Mesenteric fat pad (tissue), 1 donor: ENCODE measurements around the gene VPS37C. TPM values are rescaled to one million over a fixed set of nuclear protein-coding genes. Genes with fewer than 3 reads are reported as not detected.
"Not testable (repeated sequence)": the region's sequence is repeated elsewhere in the genome, so short reads cannot be mapped to it uniquely, and the experiment has no call there.

Experiments
- DNase-seq: peaks from one replicate; pipeline ENCODE4 v3.0.0-alpha.2; 2020; ENCODE audit warnings: low spot score
- long read RNA-seq: library from polyadenylated mRNA; unstranded; transcript quantifications from one replicate; pipeline ENCODE4 v2.0.0, GENCODE V29; 2020
- total RNA-seq: library from RNA; stranded (reverse); fragmentation: NEBNext Ultra II Directional; extraction: Animal tissue kit (Norgen Biotek cat#: 25700); gene quantifications from one replicate; pipeline ENCODE4 v1.2.1, GENCODE V29; 2021
- donor health status: DM: yes; HTN: yes; CAD: no.

The VPS37C gene
- total RNA-seq, result 21.5 TPM
- long read RNA-seq, transcript VPS37C-201 (5 exons, 2,865 nt), result major isoform, 5 of 22 reads
- long read RNA-seq, partial matches to known transcripts, result 0 of 22 reads
- long read RNA-seq, other reads (novel, unspliced or antisense), result 17 of 22 reads

- peak; percentile 98 for DNase-seq
Measured at GRCh38 chr11:61161190-61162091, at the start of gene VPS37C. TSS of gene VPS37C (minus strand) at chr11:61161426. CDS start at chr11:61138829, 22,597 bp downstream.

DNA sequence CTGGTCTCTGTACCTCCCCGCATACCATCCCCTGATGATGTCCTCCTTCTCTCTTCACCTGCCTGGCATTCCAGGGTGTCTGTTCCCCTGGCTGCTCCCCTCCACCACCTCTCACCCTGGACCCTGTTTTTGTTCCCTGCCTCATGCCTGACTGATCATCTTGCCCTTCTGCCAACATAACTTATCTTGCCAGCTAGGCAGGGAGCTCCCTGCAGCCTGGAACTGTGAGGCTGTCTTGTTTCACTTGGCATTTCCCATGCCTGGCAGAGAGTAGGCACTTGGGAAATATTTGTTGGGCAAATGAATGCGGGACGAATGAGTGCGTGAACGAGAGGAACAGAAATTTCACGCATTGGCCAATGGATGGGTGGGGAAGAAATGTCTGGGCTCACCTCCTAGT is 49.4 kb upstream of the VPS37C start:
- DNase-seq, result not testable (repeated sequence)

GRCh38 chr11:61207636-61208310 is 46.5 kb upstream of the VPS37C start:
- not testable (repeated sequence) for DNase-seq

DNA sequence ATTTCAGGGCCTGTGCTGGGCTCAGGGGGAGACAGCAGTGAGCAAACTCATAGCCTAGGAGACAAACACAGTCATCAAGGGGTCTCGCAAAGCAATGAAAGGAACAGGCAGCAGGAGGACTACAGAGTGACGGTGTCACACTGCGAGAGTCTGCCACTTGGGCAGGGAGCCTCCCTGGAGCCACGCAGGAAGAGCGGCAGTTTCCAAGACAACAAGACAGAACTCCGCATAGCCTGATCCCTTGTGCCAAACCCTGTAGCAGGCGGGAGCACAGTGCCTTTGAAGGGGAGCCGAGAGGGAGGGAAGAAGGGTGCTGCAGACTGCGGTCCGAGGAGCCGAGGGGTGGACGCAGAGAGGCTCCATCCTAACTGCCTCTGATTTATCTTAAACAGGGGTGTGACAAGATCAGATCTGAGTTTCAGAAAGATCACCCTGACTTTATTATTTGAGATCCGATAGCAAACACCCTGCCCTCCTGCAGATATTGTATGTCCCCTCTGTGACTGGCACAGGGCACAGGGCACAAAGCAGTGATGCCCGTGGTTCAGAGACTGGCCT is 43.4 kb upstream of the VPS37C start:
- peak; percentile 91 for DNase-seq

GRCh38 chr11:61203873-61204272 is 42.6 kb upstream of the VPS37C start:
- peak; percentile 11 for DNase-seq

- DNase-seq, result peak; percentile 86
Measured at GRCh38 chr11:61202950-61203746, 41.9 kb upstream of the VPS37C start, which contains the start of gene PGA3. TSS of gene PGA3 (plus strand) at chr11:61203515. CDS start at chr11:61203565, 50 bp downstream.

DNA sequence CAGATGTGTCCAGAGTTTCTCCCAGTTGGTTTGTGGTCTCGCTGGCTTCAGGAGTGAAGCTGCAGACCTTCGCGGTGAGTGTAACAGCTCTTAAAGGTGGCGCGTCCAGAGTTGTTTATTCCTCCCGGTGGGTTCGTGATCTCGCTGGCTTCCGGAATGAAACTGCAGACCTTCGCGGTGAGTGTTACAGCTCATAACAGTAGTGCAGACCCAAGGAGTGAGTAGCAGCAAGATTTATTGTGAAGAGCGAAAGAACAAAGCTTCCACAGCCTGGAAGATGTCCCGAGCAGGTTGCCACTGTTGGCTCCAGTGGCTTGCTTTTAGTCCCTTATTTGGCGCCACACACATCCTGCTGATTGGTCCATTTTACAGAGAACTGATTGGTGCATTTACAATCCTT is 40.2 kb upstream of the VPS37C start:
- DNase-seq, result peak; percentile 74

DNA sequence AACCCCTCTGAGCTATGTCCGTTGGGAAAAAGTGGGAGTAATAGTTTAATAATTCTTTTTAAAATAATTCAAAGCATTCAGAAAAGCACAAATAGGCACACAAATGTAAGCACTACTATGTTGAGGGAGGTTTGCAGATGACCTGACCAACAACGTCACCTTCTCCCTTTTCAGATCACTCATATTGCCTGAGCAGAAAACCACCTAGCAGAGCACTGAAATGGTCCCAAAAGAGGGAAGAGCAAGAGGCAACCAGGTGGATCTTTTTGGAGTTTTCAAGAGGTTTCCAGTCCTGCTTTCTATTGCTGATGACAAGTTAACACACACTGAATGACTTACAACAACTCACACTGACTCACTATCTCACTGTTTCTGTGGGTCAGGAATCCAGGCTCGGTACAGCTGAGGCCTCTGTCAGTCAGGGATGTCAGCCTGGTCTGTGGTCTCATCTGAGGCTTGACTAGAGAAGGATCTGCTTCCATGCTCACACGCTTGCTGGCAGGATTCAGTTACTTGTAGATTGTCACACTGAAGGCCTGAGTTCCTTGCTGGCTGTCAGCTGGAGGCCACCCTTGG is 37.8 kb upstream of the VPS37C start:
- peak; percentile 49 for DNase-seq

DNA sequence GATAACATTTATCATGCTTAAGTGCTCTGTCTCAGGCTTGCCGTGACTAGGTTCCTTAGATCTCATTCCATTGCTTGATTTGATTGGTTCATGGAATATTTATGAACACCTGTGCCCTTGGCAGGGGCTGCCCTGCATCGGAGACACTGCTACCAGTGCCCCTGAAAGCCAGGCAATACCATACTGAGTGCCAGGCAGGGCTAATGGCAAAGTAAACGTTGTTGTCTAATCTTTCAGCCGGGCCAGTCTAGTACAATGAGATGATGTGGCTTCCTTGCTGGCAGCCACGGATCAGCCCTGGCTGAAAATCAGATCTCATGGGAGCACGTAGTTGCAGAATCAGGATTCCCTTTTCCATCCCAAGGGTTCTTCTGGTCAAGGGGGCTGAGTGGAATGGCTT is 37.1 kb upstream of the VPS37C start:
- DNase-seq, result peak; percentile 72

DNA sequence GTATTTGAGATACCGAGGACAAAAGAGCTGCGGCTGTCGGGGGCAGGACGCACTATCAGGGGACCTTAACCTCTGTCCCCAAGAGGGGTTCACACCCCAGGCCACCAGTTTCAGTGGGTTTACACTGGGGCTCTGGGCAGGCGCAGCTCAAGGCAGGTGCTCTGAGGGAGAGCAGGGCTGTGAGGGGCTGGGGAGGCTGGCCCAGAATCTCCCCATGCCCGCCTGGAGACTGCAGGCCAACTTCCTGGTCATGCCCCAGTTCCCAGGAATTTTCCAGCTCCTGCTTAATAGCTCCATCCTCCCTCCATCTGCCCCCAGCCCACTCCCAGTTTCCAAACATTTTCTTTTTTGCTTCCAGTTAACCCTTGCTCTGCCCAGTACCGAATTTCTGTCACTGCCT is 34.5 kb upstream of the VPS37C start:
- peak; percentile 45 for DNase-seq

- DNase-seq, result no peak
Measured at GRCh38 chr11:61194981-61195695, 33.9 kb upstream of the VPS37C start.

- DNase-seq, result peak; percentile 30
Measured at GRCh38 chr11:61194169-61194671, 33.0 kb upstream of the VPS37C start.

DNA sequence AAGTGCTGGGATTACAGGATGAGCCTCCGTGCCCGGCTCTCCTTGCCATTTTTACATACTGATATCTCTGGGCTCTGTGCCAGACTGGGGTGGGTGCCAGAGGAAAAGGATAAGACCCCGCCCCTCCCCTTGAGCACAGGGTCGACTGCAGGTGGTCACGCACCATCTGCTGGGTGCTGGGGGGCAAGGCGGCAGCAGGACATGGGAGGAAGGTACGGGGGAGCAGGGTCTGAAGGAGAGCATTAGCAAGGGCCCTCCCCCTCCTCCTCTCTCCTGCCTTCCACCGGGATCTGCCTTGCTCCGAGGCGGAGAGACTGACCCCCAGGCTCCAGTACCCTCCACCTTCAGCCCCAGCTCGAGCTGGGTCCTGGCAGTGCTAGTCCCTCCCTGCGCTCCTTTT is 32.4 kb upstream of the VPS37C start:
- peak; percentile 49 for DNase-seq

DNA sequence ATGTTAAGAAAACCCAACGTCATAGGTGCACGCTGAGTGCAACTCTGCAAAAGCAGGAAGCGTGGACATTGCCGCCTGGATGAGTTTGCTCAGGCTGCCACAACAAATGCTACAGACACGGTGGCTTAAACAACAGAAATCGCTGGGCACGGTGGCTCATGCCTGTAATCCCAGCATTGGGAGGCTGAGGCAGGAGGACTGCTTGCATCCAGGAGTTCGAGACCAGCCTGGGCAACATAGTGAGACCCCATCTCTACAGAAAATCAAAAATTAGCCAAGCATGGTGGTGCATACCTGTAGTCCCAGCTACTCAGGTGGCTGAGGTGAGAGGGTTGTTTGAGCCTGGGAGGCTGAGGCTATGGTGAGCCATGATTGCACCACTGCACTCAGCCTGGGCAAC is 28.7 kb upstream of the VPS37C start:
- DNase-seq, result peak; percentile 33

DNA sequence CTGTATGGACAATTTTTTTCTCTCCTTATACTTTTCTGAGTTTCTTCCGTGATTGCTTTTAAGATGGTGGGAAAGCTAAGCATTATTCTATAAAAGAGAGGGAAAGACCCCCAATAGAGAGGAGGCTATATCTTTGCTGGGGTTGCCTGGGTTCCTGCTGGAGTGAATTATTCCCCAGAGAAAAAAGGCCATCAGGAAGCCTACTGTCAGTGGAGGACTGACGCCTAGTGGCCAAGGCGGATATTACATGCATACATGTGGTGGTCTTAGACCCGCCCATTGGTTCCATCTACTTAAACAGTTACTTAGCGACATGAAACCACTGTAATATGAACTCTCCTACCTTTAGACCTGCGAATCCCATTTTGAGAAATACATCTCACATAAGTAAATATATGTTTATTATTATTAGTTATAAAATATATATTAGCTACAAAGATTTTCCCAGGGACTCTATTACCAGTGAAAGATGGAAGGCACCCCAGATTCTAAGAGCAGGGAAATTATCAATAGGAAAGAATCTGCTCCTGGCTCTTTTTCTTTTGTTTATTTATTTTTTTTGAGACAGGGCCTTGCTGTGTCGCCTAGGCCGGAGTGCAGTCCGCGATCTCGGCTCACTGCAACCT is 26.4 kb upstream of the VPS37C start:
- DNase-seq, result peak; percentile 78

DNA sequence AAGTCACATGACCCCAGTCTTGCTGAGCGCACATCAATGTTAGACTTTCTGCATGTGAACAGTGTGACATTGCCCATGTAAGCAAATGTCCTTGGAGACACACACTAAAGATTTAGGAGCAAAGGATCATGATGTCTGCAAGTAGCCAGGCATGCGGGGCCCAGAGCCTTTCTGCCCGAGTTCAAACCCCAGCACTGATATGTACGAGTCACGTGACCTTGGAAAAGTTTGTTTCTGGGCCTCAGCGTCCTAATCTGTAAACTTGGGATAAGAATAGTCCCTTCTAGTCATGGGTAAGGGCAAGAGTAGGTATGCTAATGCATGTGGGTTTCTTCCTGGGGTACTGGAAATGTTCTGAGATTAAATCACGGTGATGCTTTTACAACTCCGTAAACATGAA is 25.3 kb upstream of the VPS37C start:
- peak; percentile 12 for DNase-seq

GRCh38 chr11:61183645-61184044 is 22.4 kb upstream of the VPS37C start:
- peak; percentile 2 for DNase-seq

DNA sequence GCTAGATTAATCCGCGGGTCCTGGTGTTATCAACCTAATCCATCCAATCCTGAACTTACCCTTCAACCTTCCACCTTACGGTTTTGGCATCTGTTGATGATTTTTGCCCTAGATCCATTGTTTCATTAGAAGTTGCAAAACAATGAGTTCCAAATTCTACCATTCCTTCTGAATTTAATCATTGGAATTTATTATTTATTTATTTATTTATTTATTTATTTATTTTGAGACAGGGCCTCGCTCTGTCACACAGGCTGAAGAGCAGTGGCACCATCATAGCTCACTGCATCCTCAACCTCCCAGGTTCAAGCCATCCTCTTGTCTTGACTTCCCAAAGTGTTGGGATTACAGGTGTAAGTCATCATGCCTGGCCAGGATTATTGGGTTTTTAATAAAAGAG is 20.3 kb upstream of the VPS37C start:
- DNase-seq, result no peak

- DNase-seq, result peak; percentile 55
Measured at GRCh38 chr11:61180205-61180604, 19.0 kb upstream of the VPS37C start.
